H1 (cell line): ENCODE results near the gene MTAP. TPM values are rescaled to one million over a fixed set of nuclear protein-coding genes. Genes with fewer than 3 reads are reported as not detected.

ENCODE experiments used
- ASH2L ChIP-seq: fragments of 200-600, 300-600 bp; sonication (generic); IDR thresholded peaks from one replicate; pipeline ENCODE4 v1.7.1; 2017; ENCODE audit warnings: low read length
- JUN ChIP-seq: IDR thresholded peaks from 2 replicates; pipeline ENCODE4 v1.6.1; 2011; ENCODE audit warnings: low read depth, mild to moderate bottlenecking, improper control_type of control experiment, low read length
- ZNF274 ChIP-seq: IDR thresholded peaks from 2 replicates; pipeline ENCODE4 v1.7.0; 2012; ENCODE audit warnings: low read length, borderline replicate concordance; ENCODE audit errors: extremely low read depth
- polyA plus RNA-seq, 7 experiments: library from polyadenylated mRNA; depleted of rRNA in 3 of 7; stranded (reverse) in 5 of 7; unstranded in 2 of 7; fragments of >200 nt in 5 of 7; fragments of 200-250 nt in 2 of 7; gene quantifications; 1 replicate in 5 of 7; 2 replicates in 1 of 7; 4 replicates in 1 of 7; pipeline versions ENCODE4 v1.2.1 to v1.2.3, GENCODE V29; 2011 to 2013; ENCODE audit warnings: missing spikeins in 2 of 7, mixed read lengths in 2 of 7
- total RNA-seq: library from RNA; stranded (reverse); fragmentation: NEBNext Ultra II Directional; extraction: Animal tissue kit (Norgen Biotek cat#: 25700); gene quantifications from 2 replicates; pipeline ENCODE4 v1.2.1, GENCODE V29; 2021

MTAP gene
- total and polyA plus RNA-seq, 2 of the 8 experiments (the other 6 are each of a cell fraction or from before 2014, with no cell fraction given) = 16.4 to 100 TPM

GRCh38 chr9:21836437-21837161, 34.2 kb downstream of the MTAP start (continued):
- no peak for TF ChIP-seq JUN
- TF ChIP-seq ZNF274 = no peak
- TF ChIP-seq ASH2L = no peak
